HG02610 (cell line): ENCODE results near the gene C3orf20.
"Not testable (repeated sequence)": the region's sequence is repeated elsewhere in the genome, so short reads cannot be mapped to it uniquely, and the experiment has no call there.

Experiments
- ATAC-seq: cut with Tn5 transposase; IDR thresholded peaks from one replicate; pipeline ENCODE4 v1.9.1; 2021; ENCODE audit warnings: mild to moderate bottlenecking, moderate library complexity; ENCODE audit not compliant: unreplicated experiment

The C3orf20 gene

DNA sequence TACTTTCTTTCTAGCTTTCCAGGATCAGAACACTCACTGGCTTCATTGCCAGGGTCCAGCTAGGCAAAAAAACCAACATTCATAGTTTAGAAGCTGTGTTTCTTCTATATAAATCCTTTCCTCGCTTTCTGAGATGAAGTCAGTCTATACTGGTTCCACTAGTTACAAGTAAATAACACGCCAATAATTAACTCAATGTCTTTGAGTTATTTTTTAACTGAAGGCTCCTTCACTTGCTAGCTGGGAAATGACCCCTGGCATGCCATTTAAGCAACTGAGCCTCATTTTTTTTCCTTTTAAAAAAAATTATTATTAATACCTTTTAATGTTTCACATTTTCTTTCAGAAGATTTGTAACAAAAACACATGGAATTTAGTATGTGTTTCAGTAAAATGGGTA, 25.5 kb upstream of the C3orf20 start:
- ATAC-seq: no peak

DNA sequence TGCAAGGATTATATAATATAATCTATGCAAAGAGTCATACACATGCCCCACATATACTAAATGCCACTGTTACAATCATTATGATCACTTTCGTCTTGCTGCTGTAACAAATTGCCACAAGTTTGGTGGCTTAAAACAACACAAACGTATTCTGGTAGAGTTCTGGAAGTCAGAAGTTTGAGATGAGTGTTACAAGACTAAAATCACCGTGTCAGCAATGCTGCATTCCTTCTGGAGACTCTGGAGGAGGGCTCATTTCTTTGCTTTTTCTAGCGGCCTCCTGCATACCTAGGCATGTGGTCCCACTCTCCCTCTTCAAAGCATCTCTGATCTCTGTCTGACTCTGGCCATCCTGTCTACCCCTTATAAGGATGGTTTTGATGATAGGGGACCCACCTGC, 24.7 kb upstream of the C3orf20 start:
- ATAC-seq: no peak

DNA sequence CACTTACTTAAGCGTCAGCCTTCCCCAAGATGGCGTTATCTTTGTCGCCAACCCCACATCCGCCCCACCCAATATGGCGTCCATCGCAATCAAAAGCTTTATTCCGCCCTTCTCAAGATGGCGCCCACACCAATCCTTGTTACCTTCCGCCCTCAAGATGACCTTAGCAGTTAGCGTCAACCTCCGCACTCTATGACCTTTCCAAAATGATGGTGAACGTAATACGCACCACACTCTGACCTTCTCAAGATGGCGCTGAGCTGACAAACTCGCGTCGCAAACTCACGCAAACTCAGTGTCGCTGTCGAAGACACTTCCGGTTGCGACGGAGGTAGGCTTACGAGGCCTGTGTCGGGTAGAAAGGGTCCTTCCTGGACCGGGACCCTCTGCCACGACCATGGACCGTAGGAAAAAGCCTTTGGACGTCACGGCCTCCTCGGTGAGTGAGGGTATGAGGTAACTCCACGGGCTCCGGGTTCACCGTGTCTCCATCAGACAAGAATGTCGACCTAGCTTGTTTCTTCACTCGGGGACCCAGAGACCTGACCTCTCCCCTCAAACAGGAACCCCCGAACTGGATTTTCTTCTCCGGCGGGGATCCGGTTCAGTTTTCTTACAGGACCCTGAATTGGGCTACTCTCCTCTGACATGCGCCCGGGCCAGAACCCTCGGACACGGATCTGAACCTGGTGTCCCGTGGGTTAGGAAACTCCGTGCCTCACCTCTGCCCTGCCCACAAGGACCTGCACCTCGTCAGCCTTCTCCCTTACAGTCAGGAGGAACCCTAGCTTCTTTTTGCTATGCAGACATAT, 23.3 kb upstream of the C3orf20 start, which contains the start of gene CCDC174:
CCDC174 (plus strand) TSS at position 323 of the 812 bp plus-strand sequence; CDS start at position 398, 75 bp downstream.
- ATAC-seq: peak; percentile 98

DNA sequence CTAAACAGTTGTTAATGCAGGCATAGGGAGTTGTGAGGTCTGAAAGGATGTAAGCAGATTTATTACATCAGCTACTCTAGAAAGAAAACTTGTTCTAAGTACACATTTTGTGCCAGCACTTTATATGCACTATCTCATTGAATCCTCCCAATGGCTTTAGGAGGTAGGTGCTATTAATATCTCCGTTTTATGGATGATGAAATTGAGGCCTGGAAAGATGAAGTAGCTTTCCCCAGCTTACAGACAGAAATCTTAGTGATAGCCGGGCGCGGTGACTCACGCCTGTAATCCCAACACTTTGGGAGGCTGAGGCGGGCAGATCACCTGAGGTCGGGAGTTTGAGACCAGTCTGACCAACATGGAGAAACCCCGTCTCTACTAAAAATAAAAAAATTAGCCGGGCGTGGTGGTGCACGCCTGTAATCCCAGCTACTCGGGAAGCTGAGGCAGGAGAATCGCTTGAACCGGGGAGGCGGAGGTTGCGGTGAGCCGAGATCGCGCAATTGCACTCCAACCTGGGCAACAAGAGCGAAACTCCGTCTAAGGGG, 22.5 kb upstream of the C3orf20 start:
- not testable (repeated sequence) for ATAC-seq

DNA sequence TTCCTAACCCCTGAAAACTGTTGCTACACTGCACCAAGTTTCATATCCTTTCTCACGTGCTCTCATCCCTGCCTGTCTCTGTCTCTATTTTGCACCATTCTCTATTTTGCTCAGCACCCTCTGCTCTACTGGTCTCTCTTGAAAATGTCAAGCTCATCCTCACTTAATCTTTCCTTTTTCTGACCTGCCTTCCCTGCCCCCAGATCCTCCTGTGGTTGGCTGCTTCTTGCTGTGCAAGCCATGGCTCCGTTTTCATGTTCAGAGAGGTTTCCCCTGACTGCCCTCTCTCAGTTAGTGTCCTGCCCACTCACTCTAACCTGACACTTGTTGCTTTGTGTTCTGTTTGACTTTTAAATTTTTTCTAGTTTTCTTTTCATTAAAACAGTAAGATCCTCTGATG, 17.4 kb upstream of the C3orf20 start:
- no peak for ATAC-seq

DNA sequence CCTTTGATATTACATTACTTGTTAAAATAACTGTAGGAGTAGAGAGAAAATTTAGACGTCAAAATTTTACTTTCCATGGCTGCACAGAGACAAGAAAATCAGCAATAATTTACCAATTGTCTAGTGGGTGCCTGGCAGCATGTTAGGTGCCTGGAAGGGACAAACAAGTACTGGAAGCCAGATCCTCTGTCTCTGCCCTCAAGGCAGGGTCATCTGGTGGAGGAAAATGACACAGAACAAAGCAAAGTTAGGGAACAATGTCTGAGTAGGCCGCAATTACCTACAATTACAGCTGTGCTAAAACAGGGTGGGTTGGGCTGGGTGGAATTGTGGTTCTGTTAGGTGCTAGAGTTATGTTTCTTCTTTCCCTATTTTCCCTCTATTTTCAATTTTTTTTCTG, 16.0 kb upstream of the C3orf20 start:
- no peak for ATAC-seq

DNA sequence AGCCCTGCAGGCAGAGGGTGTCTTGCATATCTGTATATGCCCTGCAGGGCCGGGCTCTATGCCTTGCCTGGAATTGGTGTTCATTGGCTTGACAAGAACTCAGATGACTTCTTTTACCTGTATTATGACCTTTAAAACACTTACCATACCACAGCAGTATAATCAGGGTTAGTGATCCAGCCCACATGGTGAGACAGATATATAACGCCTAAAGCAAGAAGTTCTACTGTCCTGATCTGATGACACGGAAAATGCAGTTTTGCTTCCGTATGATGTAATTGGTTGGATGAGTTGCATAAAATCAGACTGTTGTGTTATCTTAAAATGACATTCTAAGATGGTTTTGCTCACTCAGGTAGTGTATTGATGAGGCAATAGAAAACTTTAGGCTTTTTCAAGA, 14.0 kb upstream of the C3orf20 start:
- no peak for ATAC-seq

DNA sequence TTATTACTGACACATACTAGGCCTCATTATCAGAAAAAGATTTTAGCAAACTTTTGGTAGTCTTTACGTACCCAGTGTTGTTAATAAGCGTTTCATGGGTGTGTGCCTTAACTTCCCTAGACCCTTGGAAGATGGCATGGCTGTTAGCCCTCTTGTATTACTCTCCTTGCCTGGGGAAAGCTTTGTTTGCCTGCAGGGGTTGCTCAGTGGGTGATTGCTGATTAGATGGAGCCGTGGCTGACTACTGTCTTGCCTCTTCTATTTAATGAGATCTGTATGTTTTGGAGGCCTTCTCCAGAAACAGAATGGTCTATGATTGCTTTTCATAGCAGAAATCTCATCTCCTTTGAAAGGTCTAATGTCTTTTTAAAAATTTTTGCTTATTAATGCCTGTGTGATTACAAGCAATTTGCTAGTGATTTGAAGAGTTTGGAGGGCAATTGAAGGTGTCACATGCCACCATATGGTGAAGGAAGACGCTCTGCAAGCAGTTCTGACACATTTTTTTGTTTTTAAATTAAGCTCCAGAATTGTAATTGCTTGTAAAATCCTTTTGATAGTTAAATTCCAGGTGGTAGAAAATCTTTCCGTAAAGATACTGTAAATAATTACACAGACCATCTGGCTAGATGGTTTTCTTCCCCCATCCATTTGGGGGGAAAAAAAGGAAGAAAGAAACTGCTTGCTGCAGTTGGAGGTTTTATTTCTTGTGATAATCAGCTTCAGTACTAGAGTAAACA, 11.4 kb upstream of the C3orf20 start:
- ATAC-seq: no peak

DNA sequence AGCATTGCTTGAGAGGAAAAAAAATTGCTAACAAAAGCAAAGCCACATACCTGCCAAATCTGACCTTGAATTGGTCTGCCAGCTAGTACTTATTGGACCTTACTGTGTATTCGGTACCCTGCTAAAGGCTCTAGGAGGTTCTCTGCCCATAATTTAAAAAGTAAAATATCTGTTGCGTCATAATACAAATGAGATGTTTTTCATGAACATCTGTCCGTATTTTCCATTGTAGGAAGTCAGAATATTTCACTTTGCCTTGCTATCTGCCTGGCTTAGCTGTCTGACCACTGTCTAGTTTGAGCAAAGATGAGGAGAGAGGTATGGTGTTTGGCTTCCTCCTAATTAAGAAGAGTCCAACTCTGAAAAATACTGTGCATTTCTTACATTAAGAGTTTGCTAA, 10.8 kb upstream of the C3orf20 start:
- no peak for ATAC-seq

DNA sequence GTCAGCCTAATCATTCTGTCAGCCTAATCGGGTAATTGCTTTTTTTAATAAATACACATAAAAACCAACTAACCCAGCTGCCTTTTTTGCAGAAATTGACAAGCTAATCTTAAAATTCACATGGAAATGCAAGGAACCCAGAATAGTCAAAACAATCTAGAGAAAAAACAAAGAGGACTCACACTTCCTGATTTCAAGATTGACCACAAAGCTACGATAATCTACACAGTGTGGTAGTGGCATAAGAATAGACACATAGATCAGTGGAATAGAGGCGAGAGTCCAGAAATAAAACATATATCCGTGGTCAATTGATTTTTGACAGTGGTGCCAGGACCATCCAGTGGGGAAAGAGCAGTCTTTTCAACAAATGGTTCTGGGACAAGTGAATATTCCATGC, 2.4 kb upstream of the C3orf20 start:
- peak; percentile 67 for ATAC-seq

DNA sequence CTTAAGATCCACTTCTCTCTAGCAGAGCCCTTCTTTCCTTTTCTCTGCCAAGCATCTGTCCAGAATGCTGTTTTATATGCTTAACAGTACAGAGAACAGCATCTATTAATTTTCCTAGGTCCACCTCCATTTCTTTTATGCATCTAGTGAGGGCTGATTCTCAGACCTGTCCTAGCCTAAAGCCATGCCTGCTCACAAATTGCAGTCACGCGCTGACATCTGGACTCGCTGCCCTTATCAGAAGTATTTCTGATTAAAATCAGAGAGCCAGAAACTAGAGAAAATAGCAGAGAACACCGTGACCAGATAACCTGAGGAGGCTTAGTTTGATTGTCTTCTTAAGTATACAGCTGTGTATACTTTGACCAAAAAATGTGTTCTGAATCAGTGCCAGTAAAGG, 1.9 kb downstream of the C3orf20 start:
- no peak for ATAC-seq

DNA sequence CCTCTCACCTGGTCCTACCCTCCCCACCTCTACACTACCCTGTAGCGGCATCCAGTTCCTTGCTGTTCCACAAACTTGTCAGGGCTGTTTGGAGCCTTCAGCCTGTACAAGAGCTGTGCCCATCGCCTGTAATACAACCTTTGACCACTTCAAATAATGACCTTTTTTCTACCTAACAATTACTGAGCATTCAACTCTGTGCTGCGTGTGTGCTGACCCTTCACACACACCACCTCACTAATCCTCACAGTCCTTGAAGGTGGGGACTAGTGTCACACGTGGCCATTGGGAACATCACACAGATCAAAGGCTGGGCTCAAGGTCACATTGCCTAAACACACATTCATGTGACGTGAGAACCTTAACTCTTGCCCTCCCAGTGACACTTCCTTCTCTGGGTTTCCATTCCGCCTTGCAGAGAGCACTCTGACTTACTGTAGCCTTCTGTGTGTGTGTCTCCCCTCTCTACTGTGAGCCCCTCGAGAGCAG, 3.1 kb downstream of the C3orf20 start:
- no peak for ATAC-seq

DNA sequence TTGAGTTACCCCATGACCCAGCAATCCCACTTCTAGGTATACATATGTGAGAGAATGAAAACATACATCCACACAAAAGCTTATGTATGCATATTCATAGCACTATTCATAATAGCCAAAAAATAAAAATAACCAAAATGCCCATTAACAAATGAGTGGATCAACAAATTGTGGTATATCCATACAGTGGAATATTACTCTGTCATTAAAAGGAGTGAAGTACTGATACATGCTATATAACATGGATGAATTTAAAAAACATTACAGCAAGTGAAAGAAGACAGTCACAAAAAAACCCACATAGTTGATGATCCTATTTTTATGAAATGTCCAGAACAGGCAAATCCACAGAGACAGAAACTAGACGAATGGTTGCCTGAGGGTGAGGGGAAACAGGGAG, 5.2 kb downstream of the C3orf20 start:
- no peak for ATAC-seq

DNA sequence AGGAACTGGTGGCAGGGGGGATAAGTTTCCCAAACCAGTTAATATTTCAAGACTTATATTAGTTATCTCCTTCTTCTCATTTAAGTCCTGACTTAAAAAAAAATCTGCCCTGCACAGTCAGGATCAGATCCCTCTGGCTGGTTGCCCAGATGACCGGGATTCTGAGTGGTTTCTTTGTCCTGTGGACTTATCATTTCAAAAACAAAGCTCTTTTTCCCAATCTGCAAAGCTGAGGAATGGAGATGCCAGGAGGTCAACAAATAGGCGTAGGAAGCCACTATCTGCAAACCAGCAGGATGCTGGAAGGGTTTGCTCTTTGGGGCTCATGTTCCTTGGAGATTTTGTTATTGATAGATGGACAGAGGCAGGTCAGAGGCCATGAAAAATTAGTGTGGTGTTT, 5.8 kb downstream of the C3orf20 start:
- no peak for ATAC-seq

DNA sequence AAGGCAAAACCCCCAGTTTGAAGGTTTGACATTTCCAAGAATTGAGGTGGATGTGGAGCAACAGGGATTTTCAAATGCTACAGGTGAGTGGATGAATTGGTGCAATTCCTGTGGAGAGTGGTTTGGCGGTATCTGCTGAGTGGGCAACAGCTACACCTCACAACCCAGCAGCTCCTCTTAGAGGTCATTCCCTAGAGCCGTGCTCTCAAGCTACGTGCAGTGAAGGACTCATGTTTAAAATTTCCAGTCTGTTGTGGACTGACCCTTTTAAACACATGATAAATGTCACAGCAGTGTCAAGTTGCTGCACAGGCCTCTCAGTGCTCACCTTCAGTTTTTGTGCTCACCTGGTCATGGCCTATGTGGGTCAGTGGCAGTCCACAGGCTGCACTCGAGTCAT, 9.5 kb downstream of the C3orf20 start:
- ATAC-seq: no peak

DNA sequence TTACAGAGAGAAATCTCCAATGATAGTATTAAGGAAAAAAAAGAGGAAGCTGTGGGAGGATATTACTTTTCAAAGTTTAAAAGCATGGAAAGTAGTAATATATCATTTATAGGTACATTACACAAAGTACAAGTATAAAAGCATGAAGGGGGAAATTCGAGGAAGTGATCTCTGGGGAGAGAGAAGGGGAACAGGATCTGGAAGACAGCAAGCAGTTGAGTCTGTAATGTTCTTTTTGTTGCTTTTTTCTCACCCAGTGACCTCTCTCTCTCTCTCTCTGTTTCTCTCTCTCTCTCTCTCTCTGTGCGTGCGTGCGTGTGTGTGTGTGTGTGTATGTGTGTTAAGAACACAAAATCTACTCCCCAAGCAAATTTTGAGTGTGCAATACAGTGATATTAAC, 10.2 kb downstream of the C3orf20 start:
- ATAC-seq: no peak

DNA sequence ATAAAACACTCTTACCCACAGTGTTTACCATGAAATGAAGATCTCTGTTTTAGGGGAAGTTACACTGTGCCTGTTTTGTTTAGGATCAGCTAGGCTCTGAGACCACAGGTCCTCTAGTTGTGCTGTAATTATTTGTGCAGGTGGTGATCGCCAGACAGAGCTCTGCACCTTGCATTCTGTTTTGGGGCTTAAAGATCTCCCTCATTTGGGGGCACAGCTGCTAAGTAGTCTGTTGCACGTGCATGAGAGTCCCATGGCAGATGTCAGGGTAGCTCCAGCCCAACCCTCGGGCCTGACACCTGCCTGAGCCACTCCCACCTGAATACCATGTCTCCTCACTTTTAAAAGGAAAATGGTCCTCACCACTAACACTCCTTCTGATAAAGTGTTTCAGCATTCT, 12.4 kb downstream of the C3orf20 start:
- ATAC-seq: no peak

DNA sequence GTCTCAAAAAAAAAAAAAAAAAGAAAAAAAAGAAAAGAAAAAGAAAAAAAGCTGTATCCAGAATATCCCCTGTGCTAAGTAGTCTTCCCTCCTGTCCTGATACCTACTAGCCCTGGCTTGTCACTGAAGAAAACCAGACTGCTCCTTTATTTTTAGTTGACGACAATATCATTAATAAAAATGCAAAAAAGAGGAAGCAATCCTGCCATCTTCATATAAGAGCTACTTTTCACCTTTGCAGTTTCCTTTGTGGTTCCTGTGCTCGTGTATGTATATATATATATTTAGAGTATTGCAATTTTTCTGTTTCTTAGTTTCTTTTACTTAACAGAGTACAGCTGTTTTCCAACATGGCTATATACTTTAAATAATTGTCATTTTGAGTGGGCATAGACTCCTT, 13.6 kb downstream of the C3orf20 start:
- ATAC-seq: peak; percentile 23

DNA sequence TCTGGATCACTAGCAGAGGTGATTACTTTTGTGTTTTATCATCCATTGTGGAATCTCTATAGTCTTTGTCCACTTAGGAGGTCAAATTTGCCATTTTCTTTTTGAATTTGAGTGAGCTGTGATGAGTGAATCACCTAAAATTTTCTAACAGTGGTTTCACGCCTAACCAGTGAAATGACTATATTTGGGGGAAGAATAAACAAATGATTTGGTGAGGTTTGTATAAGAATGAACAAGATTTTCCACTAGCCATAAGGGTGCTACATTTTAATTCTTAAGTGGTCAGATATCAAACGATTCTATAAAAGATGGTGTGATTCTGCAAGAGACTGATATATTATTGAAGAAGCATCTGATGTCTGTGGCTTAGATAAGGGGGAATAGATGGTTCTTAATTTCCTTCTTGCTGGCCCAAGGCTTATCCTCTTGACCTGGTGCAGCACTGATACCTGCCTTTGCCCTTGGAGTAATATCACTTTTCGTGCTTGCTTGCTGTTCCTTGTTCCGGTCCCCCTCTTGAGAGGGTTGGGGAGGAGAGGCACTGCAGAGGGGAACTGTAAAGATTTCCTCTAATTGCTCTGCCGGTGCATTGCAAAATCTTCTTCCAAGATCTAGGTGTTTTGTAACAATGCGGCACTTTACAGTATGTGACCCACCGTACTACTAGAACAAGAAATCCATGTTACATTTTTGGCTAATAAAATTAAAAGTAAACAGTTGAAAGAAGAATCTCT, 14.5 kb downstream of the C3orf20 start:
- peak; percentile 54 for ATAC-seq

DNA sequence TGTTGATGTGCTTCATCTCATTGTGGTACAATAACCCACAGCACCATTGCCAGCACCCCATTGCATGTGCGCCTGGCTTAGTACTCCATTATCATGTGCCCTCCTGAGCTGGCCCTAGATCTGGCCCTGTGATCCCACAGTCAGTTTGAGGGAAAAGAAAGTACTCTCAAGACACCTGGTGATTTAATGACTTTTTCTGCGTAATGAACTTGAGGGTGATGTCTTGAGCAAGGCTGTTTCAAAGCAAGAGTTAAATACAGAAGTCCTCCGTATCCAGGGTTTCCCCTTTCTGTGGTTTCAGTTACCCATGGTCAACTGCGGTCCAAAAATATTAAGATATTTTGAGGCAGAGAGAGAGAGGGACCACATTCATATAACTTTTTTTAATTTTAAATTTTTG, 16.3 kb downstream of the C3orf20 start:
- peak; percentile 66 for ATAC-seq

DNA sequence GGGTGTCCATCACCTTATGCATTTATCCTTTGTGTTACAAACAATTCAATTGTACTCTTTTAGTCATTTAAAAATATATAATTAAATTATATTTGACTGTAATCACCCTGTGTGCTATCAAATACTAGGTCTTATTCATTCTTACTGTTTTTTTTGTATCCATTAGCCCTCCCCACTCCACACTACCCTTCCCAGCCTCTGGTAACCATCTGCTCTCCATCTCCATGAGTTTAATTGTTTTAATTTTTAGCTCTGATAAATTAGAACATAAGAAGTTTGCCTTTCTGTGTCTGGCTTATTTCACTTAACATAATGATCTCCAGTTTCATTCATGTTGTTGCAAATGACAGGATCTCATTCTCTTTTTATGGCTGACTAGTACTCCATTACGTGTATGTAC, 16.8 kb downstream of the C3orf20 start:
- ATAC-seq: no peak
